Measurements from ENCODE around the gene ANKRD16.
"Not testable (repeated sequence)": the region's sequence is repeated elsewhere in the genome, so short reads cannot be mapped to it uniquely, and the experiment has no call there.

The ANKRD16 gene

GRCh38 chr10:5844345-5845055 lies 45.2 kb downstream of the ANKRD16 start:
- Histone ChIP-seq H3K4me1 (ENCODE audit: control insufficient read depth in 5 of 5, insufficient read depth in 5 of 5, low read length in 5 of 5) (peaks cover 2 to 12% (median 9%) of the 10 kb centered on the region in 5 donors), H3K27ac (ENCODE audit: low read depth, low read length) (no peak overlapping the region)

GRCh38 chr10:5843686-5844344 lies 45.9 kb downstream of the ANKRD16 start:
- Histone ChIP-seq H3K36me3 (ENCODE audit: control insufficient read depth in 5 of 5, insufficient read depth in 5 of 5, low read length in 5 of 5) (no peaks in the 10 kb centered on the region), H3K27ac (ENCODE audit: low read depth, low read length) (no peak overlapping the region), H3K4me3 (ENCODE audit: low read depth in 1 of 5, low read length in 5 of 5) (no peak overlapping the region)

More at GRCh38 chr10:5844345-5845055, 45.2 kb downstream of the ANKRD16 start:
- no peaks in the 10 kb centered on the region for H3K36me3 ChIP-seq (ENCODE audit: control insufficient read depth in 5 of 5, insufficient read depth in 5 of 5, low read length in 5 of 5)
- no peak overlapping the region for H3K9ac ChIP-seq (ENCODE audit: low read length in 5 of 5)
- no peak overlapping the region for H3K4me3 ChIP-seq (ENCODE audit: low read depth in 1 of 5, low read length in 5 of 5)
- peaks cover 0 to 5% (median 0%) of the 10 kb centered on the region in 5 donors for H3K27me3 ChIP-seq (ENCODE audit: control insufficient read depth in 5 of 5, insufficient read depth in 4 of 5, low read length in 5 of 5)
- H3K9me3 ChIP-seq (ENCODE audit: control insufficient read depth in 5 of 5, low read length in 5 of 5) = no peaks in the 10 kb centered on the region

GRCh38 chr10:5841965-5842364 lies 47.7 kb downstream of the ANKRD16 start:
- Histone ChIP-seq H3K9ac (ENCODE audit: low read length in 5 of 5) (no peak overlapping the region), H3K9me3 (ENCODE audit: control insufficient read depth in 5 of 5, low read length in 5 of 5) (no peaks in the 10 kb centered on the region), H3K36me3 (ENCODE audit: control insufficient read depth in 5 of 5, insufficient read depth in 5 of 5, low read length in 5 of 5) (no peaks in the 10 kb centered on the region), H3K27ac (ENCODE audit: low read depth, low read length) (no peak overlapping the region), H3K4me3 (ENCODE audit: low read depth in 1 of 5, low read length in 5 of 5) (no peak overlapping the region), H3K27me3 (ENCODE audit: control insufficient read depth in 5 of 5, insufficient read depth in 4 of 5, low read length in 5 of 5) (peaks cover 0 to 5% (median 0%) of the 10 kb centered on the region in 5 donors), H3K4me1 (ENCODE audit: control insufficient read depth in 5 of 5, insufficient read depth in 5 of 5, low read length in 5 of 5) (peaks cover 2 to 12% (median 9%) of the 10 kb centered on the region in 5 donors)

More at GRCh38 chr10:5843686-5844344, 45.9 kb downstream of the ANKRD16 start:
- peaks cover 2 to 12% (median 9%) of the 10 kb centered on the region in 5 donors for H3K4me1 ChIP-seq (ENCODE audit: control insufficient read depth in 5 of 5, insufficient read depth in 5 of 5, low read length in 5 of 5)
- H3K9ac ChIP-seq (ENCODE audit: low read length in 5 of 5) = no peak overlapping the region
- H3K27me3 ChIP-seq (ENCODE audit: control insufficient read depth in 5 of 5, insufficient read depth in 4 of 5, low read length in 5 of 5) = peaks cover 0 to 5% (median 0%) of the 10 kb centered on the region in 5 donors
- no peaks in the 10 kb centered on the region for H3K9me3 ChIP-seq (ENCODE audit: control insufficient read depth in 5 of 5, low read length in 5 of 5)

DNA sequence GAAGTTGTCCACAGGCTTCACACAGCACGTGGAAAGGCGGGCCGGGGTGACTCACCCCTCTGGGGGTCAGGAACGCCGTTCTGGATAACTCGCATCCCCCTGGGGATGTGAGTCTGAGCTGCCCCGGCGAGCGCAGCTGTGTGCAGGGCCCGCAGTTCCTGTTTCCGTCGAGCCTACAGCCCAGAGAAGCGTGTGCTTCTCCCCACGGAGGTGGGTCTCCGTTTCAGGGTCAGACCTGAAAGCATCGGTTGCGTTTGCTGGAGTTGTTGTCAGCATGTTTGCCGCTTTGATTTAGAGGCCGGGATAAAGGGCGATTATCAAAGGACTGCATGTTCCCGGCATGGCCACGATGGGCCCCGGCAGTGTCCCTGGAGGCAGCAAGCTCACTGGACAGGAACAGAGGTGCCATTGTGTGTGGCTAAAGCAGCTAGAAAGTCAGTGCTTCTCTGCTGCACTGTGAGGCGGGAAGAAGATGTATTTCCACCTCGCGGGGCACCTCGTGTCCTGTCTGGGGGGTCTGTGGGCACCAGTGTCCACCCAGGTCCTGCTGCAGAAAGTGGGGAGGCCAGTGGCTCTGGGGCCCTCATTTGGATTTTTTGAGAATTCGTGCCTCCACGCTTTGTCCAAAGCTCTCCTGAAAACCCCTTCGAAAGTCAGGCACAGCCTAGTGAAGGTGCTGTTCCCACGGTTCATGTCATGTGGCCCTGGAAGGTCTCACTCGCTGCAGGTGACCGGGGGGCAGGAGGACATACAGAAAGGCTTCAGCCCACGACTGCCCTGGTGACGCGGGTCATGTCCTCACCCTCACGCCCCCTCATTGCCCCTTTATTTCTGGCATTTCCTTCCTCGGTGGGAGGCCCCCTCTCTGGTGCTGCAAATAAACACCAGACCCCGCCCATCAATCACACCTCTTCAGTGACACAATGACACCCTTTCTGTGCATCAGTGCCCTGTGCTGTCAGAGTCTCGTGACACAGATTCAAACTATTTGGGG lies 49.1 kb downstream of the ANKRD16 start:
- Histone ChIP-seq H3K9me3 (ENCODE audit: control insufficient read depth in 5 of 5, low read length in 5 of 5) (no peaks in the 10 kb centered on the region), H3K27ac (ENCODE audit: low read depth, low read length) (no peak overlapping the region), H3K27me3 (ENCODE audit: control insufficient read depth in 5 of 5, insufficient read depth in 4 of 5, low read length in 5 of 5) (peaks cover 0 to 5% (median 0%) of the 10 kb centered on the region in 5 donors), H3K4me3 (ENCODE audit: low read depth in 1 of 5, low read length in 5 of 5) (peak overlapping the region in 4 of 5 donors; percentile 10 to 47 (median 38)), H3K9ac (ENCODE audit: low read length in 5 of 5) (no peak overlapping the region), H3K4me1 (ENCODE audit: control insufficient read depth in 5 of 5, insufficient read depth in 5 of 5, low read length in 5 of 5) (peaks cover 0 to 12% (median 9%) of the 10 kb centered on the region in 5 donors), H3K36me3 (ENCODE audit: control insufficient read depth in 5 of 5, insufficient read depth in 5 of 5, low read length in 5 of 5) (no peaks in the 10 kb centered on the region)

DNA sequence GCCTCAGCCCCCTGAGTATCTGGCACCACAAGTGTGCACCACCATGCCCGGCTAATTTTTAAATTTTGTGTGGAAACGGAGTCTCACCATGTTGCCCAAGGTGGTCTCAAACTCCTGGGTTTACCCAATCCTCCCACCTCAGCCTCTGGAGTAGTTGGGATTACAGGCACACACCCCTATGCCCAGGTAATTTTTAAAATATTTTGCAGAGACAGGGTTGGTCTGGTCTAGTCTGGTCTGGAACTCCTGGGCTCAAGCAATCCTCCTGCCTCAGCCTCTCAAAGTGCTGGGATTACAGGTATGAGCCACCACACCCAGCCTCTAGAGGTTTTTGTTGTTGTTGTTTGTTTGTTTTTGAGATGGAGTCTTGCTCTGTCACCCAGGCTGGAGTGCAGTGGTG lies 53.5 kb downstream of the ANKRD16 start:
- H3K4me1 ChIP-seq (ENCODE audit: control insufficient read depth in 5 of 5, insufficient read depth in 5 of 5, low read length in 5 of 5); H3K36me3 ChIP-seq (ENCODE audit: control insufficient read depth in 5 of 5, insufficient read depth in 5 of 5, low read length in 5 of 5); H3K9me3 ChIP-seq (ENCODE audit: control insufficient read depth in 5 of 5, low read length in 5 of 5); H3K27me3 ChIP-seq (ENCODE audit: control insufficient read depth in 5 of 5, insufficient read depth in 4 of 5, low read length in 5 of 5); H3K4me3 ChIP-seq (ENCODE audit: low read depth in 1 of 5, low read length in 5 of 5); H3K27ac ChIP-seq (ENCODE audit: low read depth, low read length); H3K9ac ChIP-seq (ENCODE audit: low read length in 5 of 5): not testable (repeated sequence)

GRCh38 chr10:5835446-5836095 lies 54.1 kb downstream of the ANKRD16 start:
- Histone ChIP-seq H3K9ac (ENCODE audit: low read length in 5 of 5) (no peak overlapping the region), H3K27me3 (ENCODE audit: control insufficient read depth in 5 of 5, insufficient read depth in 4 of 5, low read length in 5 of 5) (peaks cover 0 to 1% (median 0%) of the 10 kb centered on the region in 5 donors), H3K4me3 (ENCODE audit: low read depth in 1 of 5, low read length in 5 of 5) (no peak overlapping the region), H3K36me3 (ENCODE audit: control insufficient read depth in 5 of 5, insufficient read depth in 5 of 5, low read length in 5 of 5) (no peaks in the 10 kb centered on the region), H3K9me3 (ENCODE audit: control insufficient read depth in 5 of 5, low read length in 5 of 5) (no peaks in the 10 kb centered on the region), H3K4me1 (ENCODE audit: control insufficient read depth in 5 of 5, insufficient read depth in 5 of 5, low read length in 5 of 5) (peaks cover 0 to 7% (median 6%) of the 10 kb centered on the region in 5 donors), H3K27ac (ENCODE audit: low read depth, low read length) (no peak overlapping the region)

DNA sequence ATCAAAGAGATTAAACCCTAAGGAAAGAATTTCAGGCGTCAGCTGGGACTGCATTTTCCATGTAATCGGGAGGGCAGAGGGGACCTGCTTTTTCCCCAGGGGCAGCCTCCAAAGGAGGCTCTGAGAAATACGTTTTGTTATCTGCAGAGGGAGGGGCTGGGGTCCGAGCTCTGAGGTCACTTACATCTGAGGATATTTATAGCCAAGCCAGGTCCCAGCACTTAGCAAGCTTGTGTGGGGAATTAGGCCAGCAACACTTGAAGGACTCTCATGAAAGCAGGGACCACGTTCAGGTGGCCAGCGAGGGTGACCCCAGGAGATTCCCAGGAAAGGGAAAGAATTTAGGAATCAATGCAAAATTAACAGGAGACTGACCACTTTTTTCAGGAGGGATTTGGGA lies 55.9 kb downstream of the ANKRD16 start:
- no peak overlapping the region for H3K27ac ChIP-seq (ENCODE audit: low read depth, low read length)
- H3K4me1 ChIP-seq (ENCODE audit: control insufficient read depth in 5 of 5, insufficient read depth in 5 of 5, low read length in 5 of 5) = no peaks in the 10 kb centered on the region
- no peaks in the 10 kb centered on the region for H3K9me3 ChIP-seq (ENCODE audit: control insufficient read depth in 5 of 5, low read length in 5 of 5)
- no peak overlapping the region for H3K9ac ChIP-seq (ENCODE audit: low read length in 5 of 5)
- H3K27me3 ChIP-seq (ENCODE audit: control insufficient read depth in 5 of 5, insufficient read depth in 4 of 5, low read length in 5 of 5) = no peaks in the 10 kb centered on the region
- H3K36me3 ChIP-seq (ENCODE audit: control insufficient read depth in 5 of 5, insufficient read depth in 5 of 5, low read length in 5 of 5) = no peaks in the 10 kb centered on the region
- H3K4me3 ChIP-seq (ENCODE audit: low read depth in 1 of 5, low read length in 5 of 5) = no peak overlapping the region

DNA sequence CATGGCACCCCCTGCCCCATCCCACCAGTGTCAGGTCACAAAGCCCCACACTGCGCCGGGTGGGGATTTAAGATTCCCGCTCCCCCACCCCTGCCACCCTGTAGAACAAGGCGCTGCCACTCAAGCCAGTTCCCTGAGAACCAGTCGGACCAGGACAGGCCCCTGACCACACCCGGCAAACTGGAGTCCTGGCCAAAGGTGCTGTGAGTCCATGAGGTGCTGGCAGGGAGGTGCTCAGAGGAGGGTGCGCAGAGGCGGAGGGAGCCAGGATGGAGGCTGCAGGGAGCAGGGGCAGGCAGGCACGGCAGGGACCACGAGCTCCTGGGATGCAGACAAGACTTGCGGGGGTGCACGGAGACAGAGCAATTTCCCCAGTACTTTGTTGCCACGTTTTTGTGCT lies 56.7 kb downstream of the ANKRD16 start:
- H3K4me1 ChIP-seq (ENCODE audit: control insufficient read depth in 5 of 5, insufficient read depth in 5 of 5, low read length in 5 of 5) = no peaks in the 10 kb centered on the region
- no peaks in the 10 kb centered on the region for H3K36me3 ChIP-seq (ENCODE audit: control insufficient read depth in 5 of 5, insufficient read depth in 5 of 5, low read length in 5 of 5)
- H3K9ac ChIP-seq (ENCODE audit: low read length in 5 of 5) = no peak overlapping the region
- no peak overlapping the region for H3K27ac ChIP-seq (ENCODE audit: low read depth, low read length)
- no peaks in the 10 kb centered on the region for H3K9me3 ChIP-seq (ENCODE audit: control insufficient read depth in 5 of 5, low read length in 5 of 5)
- no peak overlapping the region for H3K4me3 ChIP-seq (ENCODE audit: low read depth in 1 of 5, low read length in 5 of 5)
- H3K27me3 ChIP-seq (ENCODE audit: control insufficient read depth in 5 of 5, insufficient read depth in 4 of 5, low read length in 5 of 5) = no peaks in the 10 kb centered on the region

DNA sequence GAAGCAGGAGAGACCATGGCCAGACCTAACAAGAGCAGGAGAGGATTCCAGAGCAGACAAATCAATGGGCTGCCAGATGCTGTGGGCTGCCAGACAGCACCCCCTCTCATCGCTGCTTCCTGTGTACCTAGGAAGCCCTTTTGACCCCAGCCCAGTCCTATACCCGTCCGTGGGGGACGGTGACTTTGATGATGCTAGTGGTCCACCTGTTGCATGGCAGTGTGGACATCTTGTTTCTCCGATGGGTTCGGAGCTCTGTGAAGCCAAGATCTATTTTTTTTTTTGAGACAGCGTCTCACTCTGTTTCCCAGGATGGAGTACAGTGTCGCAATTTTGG lies 58.3 kb downstream of the ANKRD16 start:
- Histone ChIP-seq H3K36me3 (ENCODE audit: control insufficient read depth in 5 of 5, insufficient read depth in 5 of 5, low read length in 5 of 5) (no peaks in the 10 kb centered on the region), H3K9ac (ENCODE audit: low read length in 5 of 5) (no peak overlapping the region), H3K4me3 (ENCODE audit: low read depth in 1 of 5, low read length in 5 of 5) (no peak overlapping the region), H3K4me1 (ENCODE audit: control insufficient read depth in 5 of 5, insufficient read depth in 5 of 5, low read length in 5 of 5) (no peaks in the 10 kb centered on the region), H3K27ac (ENCODE audit: low read depth, low read length) (no peak overlapping the region), H3K27me3 (ENCODE audit: control insufficient read depth in 5 of 5, insufficient read depth in 4 of 5, low read length in 5 of 5) (no peaks in the 10 kb centered on the region), H3K9me3 (ENCODE audit: control insufficient read depth in 5 of 5, low read length in 5 of 5) (no peaks in the 10 kb centered on the region)
